COLO668 (cell line): Measurements from ENCODE around the gene CTNNA2.

Source experiments
- DNase-seq: peaks from one replicate; lab custom pipeline; 2025; ENCODE audit not compliant: unreplicated experiment; lab: John Stamatoyannopoulos, UW

Gene CTNNA2

DNA sequence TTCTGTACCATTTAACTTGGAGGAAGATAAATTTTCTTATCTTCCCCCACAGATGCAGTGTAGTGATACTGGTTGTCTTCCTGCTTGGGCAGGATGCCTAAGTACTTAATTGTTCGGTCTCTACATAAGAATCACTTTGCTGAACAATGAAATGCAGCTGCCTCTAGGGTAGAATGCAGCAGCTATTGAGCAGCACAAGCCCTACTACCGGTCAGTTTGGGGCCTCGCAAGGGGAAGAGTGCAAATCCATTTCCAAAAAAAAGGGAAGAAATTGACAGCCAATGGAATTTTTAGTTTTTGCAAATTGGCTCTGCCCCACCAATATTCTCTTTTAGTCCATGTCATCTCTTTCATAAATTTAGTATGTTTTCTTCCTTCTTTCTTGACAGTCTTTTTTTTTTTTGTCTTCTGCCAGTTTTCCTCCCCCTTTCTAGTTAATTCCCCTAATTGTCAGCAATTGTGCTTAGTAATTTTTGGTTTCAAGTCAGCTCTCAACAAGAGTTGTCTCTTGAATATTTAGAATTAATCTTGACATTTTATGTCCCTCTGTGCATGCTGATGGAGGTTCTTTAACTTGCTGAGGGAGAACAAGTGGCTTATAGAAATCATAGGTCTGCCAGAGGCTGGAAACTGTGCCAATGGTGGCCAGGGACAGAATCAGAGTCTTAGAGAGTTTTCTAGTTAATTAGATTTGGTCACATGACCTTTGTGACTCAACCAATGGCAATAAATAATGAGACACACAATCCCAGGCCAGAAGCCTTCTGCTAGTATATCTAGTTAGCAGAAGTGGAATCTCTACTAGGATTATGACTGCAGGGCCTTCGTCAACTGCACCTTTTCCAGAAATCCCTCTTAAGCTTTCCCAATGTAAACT lies 270.0 kb downstream of the CTNNA2 start:
- no peak for DNase-seq

DNA sequence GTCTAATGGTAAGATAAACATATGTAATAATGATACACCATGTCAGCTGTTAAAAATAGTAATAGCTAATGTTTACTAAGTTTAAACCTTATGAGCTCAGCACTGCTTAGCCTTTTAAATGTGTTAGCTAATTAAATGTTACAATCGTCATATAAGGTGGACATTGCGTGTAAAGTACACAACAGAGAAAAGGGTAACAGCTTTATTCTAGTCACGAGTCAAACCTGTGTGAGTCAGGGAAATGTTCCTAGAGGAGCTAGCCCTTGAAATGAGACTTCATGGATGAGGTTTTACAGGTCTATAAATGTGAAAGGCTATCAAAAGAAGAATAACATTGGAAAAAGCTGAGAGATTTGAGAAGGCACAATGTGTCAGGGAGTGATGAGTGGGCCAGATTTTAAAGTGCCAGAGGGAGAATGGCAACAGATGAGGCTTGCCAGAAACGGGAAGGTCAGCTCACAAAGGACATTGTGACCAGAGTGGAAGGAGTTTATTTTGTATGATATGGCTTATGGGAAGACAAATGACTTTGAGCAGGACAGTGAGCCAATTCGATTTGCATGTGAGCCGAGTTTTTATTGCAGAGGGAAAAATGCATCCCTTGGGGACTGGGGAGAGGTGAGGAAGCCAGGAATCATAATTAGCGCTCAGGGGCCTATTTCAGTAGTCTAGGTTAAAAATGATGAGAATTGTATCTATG lies 276.3 kb downstream of the CTNNA2 start:
- no peak for DNase-seq

DNA sequence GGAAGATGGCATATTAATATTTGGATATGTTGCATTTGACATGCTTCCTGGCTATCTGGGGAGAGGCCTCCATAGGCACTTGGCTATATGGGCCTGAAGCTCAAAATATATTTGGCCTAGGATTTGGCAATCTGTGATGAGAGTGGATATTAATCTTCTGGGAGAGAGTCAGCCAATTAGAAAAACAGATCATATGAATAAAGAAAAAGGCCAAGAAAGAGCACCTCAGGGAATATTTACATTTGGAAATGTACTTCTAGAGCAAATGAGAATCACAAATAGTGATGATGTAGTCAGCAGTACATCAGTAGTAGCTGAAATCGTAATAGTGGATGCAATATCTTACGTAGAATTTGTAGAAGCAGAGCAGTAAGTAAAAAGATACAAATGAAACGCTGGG lies 277.0 kb downstream of the CTNNA2 start:
- no peak for DNase-seq

DNA sequence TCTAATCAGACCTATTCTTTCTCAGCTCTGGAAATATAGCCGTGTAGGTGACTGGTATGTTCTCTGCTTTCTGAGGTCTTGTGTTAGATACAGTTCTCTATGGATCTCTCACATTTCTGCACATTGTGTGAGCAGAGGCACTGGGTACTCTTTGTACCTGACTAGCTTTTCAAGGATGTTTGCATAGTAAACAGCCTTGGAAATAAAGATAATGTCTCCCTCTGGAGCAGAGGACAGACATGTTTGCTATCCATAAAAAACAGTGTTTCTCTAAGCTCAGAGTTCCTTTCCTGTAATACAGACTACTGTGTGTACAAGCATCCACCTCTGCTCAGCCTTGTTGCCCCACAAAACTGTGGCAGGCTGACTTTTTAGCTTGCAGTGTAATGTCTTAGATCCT lies 279.2 kb downstream of the CTNNA2 start:
- DNase-seq = no peak

DNA sequence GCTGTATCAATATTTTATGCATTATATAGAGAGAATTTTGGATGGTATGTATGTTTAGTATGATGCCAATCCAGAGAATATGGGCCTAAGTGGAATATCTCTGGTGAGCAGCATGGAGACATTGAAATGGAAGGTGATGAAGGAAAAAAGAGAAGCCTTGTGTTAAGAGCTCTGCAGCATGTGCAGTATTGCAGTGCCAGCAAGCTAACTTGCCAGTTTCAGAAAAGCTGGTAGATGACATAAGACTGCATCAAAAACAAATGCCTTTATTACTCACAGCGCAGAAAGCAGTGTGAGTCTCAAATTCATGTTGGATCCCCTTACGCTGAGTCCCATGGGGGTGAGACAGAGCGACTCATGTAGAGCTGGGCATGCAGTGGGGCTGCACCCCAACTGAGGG lies 280.2 kb downstream of the CTNNA2 start:
- DNase-seq = no peak

DNA sequence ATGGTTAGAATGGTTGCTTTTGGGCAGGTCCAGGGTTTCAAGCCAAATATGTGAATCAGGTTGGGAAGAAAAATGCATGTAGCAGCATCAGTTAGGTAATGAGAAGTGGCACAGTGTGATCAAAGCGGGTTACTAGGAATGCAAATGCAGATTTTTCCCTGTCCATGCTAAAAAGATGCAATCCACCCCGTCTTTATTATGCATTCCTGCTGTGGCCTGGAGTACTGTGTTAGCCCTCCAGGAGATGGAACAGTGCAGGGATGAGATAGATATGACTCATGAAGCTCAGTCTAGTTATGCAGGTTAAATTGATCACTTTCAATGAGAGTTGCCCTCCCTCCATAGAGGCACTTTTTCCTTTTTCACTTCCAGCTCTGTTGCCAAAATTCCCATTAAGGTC lies 283.8 kb downstream of the CTNNA2 start:
- DNase-seq = no peak

DNA sequence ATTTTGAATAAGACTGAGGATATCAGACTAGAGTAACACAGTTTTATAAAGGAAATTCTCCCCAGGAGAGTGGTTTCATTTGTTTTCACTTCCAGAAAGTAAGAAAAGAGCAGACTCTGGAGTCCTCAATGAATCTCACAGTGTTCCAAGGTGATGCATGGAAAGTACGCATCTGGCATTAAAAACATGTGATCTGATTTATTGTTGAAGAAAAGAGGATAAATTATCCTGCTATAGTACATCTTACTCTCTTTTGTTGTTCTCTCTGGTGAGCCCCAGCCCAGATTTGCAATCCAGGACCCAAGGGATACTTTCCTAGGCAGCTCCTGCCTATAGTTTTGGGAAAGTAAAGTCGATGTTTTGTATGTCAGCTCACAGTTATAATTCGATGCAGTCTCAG lies 285.9 kb downstream of the CTNNA2 start:
- DNase-seq = no peak

DNA sequence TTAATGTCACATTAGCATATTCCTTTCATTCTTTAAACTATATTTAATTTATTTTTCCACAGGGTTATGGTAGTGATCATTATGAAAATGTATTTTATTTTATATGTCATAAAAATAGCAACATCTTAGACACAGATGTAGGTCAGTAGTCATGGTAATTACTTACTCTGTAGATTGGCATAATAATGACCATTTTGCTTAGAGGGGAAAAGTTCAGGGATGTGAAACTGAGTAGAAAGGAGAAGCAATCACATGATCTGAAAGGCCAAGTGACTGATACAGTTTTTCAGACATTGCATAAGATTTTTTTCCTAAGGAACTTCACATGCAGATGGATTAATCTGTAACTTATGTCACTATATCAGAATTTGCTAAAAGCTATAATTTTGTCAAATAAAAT lies 286.9 kb downstream of the CTNNA2 start:
- no peak for DNase-seq

DNA sequence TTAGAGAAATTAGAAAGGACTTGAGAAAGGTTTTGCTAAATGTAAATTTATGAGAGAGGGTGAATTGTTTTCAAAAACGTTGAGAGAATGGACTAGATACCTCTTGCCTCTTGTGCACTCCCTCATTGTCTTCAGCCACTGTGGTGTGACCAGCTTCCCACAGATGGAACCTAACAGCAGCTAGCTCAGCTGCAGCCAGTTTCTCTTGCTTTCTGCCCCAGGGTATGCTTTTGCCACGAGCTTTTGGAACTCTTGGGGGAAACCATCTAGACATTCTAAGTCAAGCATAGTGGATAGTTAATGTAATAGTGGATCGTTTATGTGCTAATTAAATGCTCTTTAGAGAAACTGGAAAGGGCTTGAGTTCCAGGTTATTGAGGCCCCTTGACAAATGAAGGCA lies 288.2 kb downstream of the CTNNA2 start:
- peak; percentile 35 for DNase-seq

DNA sequence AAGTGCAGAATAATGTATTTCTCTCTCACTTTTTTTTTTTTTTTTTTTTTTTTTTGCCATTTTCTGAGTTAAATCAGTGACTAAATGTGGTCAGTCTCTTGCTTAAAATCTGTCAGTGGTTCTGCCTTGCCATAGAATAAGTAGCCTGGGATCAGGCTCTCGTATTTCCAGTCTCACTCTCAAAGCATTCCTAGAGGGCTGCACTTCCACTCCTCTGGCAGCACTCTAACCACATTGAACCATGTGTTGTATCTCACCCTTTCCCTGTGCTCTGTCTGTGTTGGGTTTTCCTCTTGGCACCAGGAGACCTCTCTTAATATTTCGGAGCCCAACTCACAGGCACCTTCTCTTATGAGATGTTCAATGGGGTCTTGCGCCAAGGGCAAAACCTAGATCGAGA lies 304.4 kb downstream of the CTNNA2 start:
- DNase-seq = no peak

DNA sequence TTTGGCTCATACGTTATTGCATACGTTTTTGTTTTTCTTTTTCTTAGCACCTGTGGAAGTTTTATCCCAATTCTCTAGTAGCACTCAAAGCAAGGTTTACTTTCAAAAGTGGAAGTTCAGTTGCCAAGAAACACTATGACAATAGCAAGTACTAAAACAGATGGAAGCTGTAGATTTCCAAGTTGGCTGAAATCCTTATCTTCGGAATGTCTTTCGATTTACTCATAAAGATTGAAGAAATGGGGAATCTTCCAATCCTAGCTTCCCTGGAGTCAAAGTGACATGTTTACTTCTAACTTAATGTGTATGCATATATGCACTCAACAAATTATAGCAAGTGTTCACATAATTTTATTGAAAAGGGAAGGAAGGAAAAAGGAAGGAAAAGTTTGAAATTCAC lies 307.4 kb downstream of the CTNNA2 start:
- DNase-seq = no peak

DNA sequence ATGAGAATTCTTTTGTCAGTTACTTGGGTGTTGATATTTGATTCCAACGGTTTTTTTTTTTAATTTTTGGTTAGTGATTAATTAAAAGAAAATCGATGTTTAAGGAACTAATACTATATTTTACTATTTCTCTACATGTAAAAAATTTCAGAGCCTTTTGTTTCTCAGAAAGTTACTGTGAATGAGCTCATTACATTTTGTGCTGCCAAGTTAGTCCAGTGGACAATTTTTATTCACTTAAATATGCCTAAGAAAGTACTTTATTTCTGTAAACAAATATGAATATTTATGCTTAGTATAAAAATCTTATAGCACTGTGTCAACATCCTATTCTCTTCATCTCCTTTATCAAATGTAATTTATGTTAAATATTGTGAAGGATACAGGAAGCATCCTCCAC lies 309.3 kb downstream of the CTNNA2 start:
- DNase-seq = no peak

DNA sequence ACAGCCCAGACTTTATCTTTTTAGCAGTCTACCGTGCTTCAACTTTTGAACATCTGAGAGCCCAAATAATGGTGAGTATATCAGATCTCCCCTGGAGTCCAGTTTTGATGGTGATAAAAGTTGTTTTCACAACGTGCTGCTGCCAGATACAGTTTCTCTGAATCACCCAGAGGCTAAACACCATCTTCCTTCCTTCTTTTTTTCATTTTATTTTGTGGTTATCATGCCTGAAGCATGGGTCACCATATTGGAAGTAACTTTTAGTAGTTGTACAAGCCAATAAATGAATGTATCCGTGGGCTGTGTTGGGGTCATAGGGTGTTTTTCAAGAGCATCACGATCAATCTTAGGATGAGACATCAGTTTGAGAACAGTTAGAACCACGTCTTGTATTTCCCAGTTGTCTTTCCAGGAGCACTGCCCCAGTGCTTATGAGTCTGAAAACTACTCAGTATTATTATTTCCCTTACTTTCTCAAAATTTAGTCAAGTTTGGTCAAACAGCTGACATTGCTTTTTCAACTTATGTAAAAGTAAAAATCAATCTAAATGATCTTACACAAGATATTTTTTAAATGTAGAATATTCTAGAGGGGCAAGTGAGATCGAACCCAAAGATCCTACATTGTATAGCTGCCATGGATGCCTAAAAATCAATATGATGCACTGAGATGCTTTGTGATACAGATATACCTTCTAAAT lies 311.4 kb downstream of the CTNNA2 start:
- DNase-seq = no peak

DNA sequence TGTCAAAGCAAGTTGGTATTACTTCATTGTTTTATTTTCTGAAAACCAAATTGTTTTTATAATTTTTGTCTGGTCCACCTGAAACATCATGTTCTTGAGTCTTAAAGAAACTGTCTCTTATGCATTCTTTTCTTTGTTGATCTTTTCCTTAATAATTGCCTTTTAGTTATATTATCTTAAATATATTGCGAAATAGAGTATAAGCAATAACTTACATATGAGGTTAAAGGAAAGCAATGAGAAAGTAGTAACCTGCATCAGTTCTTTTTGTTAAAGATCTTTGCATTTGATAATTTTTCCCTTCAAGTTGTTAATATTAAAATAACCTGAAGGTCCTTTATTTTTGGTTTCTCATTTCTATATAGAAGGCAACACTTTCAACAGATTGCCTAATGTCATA lies 315.0 kb downstream of the CTNNA2 start:
- DNase-seq = no peak

DNA sequence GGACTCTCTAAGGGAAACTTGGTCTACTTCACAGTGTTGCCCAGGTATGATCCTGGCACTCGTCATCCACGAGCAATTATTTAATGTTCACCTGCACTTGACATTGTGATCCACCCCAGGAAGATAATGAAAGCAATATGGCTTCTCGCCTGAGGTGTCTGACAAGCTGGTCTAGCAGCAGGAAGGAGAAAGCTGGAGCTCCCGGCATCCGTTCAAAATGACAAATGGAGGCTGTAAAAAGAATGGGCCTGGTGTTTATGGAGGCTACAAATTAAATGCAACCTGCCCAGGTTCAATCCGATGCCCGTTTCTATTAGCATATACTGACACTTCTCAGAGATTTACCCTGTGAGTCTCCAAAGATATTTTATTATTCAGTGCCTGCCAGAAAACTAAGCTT lies 317.6 kb downstream of the CTNNA2 start:
- no peak for DNase-seq

DNA sequence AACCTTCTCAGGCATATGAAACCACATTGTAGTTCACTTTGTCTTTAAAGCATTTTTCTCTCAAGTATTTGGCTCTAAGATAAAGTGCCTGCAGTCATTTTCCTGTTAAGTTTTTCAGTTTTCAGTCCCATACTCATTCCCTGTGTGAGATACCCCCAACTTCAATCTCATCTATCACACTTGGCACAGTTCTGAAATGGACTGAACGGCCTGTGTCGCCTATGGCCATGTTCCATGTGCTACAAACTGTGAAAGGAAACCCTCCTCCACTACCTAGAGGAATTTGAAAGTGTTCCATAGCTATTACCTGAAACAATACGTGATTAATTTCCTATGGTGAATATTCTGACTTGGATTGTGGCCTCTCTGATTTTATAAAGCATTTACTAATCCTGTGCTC lies 319.1 kb downstream of the CTNNA2 start:
- DNase-seq = no peak

DNA sequence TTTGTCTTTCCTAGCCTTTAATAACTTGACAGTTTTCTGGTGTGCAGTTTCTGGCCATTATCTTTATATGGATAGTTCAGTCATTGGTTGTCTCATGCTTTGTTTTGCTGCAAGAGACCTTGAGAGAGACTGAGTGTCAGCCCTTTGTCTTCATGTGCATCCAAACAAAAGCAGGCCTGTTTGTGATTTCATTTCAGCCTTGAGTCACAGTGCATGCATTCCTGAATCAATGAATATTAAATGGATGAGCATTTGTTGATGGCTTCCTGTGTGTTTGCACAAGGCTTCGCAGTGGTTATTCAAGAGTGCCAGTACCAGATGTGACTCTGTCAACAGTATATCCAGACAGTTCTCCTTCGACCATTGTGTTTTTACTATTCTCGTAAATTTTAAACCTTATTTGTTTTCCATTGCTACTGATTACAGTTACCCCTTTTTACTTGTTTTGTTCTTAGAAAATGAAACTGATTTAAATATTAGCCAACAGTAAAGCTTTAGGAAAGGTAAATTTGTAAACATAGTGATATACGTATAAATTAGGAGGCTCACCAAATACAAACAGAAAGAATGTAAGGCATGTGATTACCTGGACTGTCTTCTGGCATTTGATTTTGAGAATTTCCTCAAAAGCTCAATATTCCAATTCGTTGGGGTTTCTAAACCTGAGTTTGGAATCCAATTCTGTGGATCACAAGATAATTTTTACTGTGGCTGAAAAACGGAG lies 319.8 kb downstream of the CTNNA2 start:
- peak; percentile 40 for DNase-seq

DNA sequence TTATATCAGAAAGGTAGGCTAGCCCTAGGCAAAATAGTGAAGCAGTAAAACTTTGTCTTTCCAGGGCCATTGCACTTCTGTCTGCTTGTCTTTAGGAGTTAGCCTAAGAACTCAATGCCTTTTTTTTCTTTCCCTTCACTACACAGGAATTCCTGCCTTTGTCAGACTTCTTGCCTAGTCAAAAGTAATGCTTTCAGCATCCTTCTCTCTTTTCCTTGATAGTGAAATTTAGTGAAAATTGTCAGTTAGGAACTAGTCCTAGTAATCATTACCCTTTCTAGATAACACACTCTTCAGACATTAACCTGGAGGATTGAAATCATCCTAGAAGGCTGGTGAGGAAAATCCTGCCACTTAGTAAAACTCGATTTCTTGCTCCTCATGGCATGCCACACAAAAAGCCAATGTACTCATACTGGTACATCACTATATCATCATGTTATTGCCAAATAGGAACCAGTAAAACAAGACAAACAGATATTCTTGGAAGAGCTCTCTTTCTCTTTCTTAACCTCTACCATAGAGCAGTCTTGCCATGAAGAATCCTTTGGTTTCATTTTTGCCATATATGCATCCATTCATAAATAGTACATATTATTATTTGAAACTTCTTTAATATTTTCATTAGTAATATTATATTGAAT lies 320.5 kb downstream of the CTNNA2 start:
- no peak for DNase-seq

DNA sequence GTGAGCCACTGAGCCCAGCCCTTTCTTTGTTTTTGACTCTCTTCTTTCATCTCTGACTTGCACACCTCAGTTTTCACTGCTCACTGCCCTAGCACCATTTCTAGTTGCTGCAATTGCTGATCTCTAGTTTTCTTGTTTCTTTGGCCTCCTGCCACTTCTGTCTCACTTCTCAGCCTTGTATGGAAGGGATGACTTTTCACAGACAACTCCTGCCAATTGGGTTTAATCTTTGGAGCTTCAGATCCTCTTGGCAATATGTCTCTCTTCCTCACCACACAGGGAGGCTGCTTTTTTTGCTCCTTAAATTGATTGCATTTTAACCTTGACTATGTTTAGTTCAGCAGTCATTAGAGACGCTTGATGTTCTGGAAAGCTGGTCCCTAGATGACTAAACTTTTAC lies 323.1 kb downstream of the CTNNA2 start:
- DNase-seq = no peak

DNA sequence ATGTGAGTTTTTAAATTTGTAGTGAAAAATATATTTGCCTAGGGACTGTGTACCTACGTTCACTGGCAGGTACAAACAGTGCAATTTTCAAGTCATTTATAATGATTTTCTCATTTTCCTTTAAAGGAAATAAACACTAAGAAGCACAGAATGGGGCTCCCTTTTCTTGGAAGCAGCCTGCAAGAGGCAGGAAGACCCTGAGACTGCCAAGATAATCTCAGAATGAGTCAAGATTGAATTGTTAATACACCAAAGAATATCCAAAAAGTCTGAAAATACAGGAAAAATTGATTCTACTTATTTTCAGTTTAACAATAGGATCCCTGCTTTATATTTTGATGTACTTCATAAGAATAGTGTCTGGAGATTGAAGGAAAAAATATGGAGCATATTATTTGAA lies 331.2 kb downstream of the CTNNA2 start:
- no peak for DNase-seq

DNA sequence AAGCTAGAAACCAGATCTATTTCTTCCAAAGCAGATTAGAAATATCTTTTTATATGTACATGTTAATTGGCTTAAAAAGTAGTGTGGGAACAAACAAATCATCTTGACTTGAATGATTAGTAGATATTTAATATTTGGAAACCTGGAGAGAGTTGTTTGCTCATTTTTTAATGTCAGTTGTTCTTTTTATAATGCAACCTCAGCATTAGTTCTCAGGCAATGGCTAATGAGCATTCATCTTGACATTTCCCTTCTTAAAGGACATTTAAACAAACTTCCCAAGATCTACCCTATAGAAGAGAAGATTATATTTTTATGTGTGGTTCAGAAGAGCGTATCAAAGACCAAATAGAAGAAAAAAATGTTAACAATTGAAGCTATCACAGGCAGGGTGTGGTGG lies 334.0 kb downstream of the CTNNA2 start:
- no peak for DNase-seq
